T-helper 1 cell treated with Interleukin-12 subunit alpha and Interleukin-12 subunit beta and Interleukin-4 antibody, amounts not matched to agents 30 ng/mL and 1 ng/mL, for 36 hours (primary cell): ENCODE results near the gene GLRX3. TPM values are rescaled to one million over a fixed set of nuclear protein-coding genes. Genes with fewer than 3 reads are reported as not detected.
"Not testable (repeated sequence)": the region's sequence is repeated elsewhere in the genome, so short reads cannot be mapped to it uniquely, and the experiment has no call there.

ENCODE experiments used
- intact Hi-C: fragments of 100-400 bp; cut with micrococcal nuclease; formaldehyde crosslinking; loops from one replicate; pipeline ENCODE4 v1.15.1; 2024
- total RNA-seq: library from RNA; stranded (reverse); gene quantifications from 2 replicates; pipeline ENCODE4 v1.2.3, GENCODE V29; 2022

The GLRX3 gene
- total RNA-seq, 1 donor from 2014 or later: 75.1 TPM

GRCh38 chr10:130202150-130202549 is 66.0 kb downstream of the GLRX3 start:
- intact Hi-C loops: not testable (repeated sequence)

GRCh38 chr10:130202984-130203621 is 66.9 kb downstream of the GLRX3 start:
- intact Hi-C loops: no loop called here

GRCh38 chr10:130203626-130204025 is 67.4 kb downstream of the GLRX3 start:
- intact Hi-C loops: no loop called here

GRCh38 chr10:130206216-130206737 is 70.1 kb downstream of the GLRX3 start:
- intact Hi-C loops: no loop called here

- intact Hi-C loops: no loop called here
These were observed 71.0 kb downstream of the GLRX3 start for GRCh38 chr10:130207205-130207604.

- intact Hi-C loops: no loop called here
These were observed 72.6 kb downstream of the GLRX3 start for GRCh38 chr10:130208807-130209206.

- intact Hi-C loops: no loop called here
These were observed 76.6 kb downstream of the GLRX3 start for GRCh38 chr10:130212746-130213145.

GRCh38 chr10:130213286-130214080 is 77.3 kb downstream of the GLRX3 start:
- intact Hi-C loops: no loop called here

- intact Hi-C loops: no loop called here
These were observed 78.2 kb downstream of the GLRX3 start for GRCh38 chr10:130214431-130214830.

- intact Hi-C loops: no loop called here
These were observed 79.2 kb downstream of the GLRX3 start for GRCh38 chr10:130215151-130215930.

- intact Hi-C loops: no loop called here
These were observed 79.7 kb downstream of the GLRX3 start for GRCh38 chr10:130215931-130216231.

- intact Hi-C loops: no loop called here
These were observed 82.0 kb downstream of the GLRX3 start for GRCh38 chr10:130218181-130218641.

GRCh38 chr10:130218936-130219335 is 82.7 kb downstream of the GLRX3 start:
- intact Hi-C loops: no loop called here

- intact Hi-C loops: no loop called here
These were observed 84.3 kb downstream of the GLRX3 start for GRCh38 chr10:130220251-130221185.

GRCh38 chr10:130221456-130222375 is 85.5 kb downstream of the GLRX3 start:
- intact Hi-C loops: no loop called here

GRCh38 chr10:130222381-130222780 is 86.2 kb downstream of the GLRX3 start:
- intact Hi-C loops: no loop called here

GRCh38 chr10:130224228-130224627 is 88.0 kb downstream of the GLRX3 start:
- intact Hi-C loops: no loop called here

- intact Hi-C loops: no loop called here
These were observed 89.8 kb downstream of the GLRX3 start for GRCh38 chr10:130226012-130226411.

GRCh38 chr10:130227883-130228282 is 91.7 kb downstream of the GLRX3 start:
- intact Hi-C loops: no loop called here
